ENCODE data around the gene FCHSD1.

Gene FCHSD1

GRCh38 chr5:141598391-141599345, 52.5 kb downstream of the FCHSD1 start:
- H3K27ac ChIP-seq (ENCODE audit: low read depth, low read length, severe bottlenecking) = no peak overlapping the region
- peaks cover 1% of the 10 kb centered on the region for H3K4me1 ChIP-seq (ENCODE audit: control insufficient read depth, insufficient read depth, low read length, poor library complexity, severe bottlenecking)
- H3K36me3 ChIP-seq (ENCODE audit: control insufficient read depth, insufficient read depth, low read length) = peaks cover 4% of the 10 kb centered on the region
- no peaks in the 10 kb centered on the region for H3K9me3 ChIP-seq (ENCODE audit: control insufficient read depth, low read length)
- 100% methylated on average over 1 of the region's 3 CpGs; no CpG with 5 or more reads in 1 of the 2 experiments for whole genome bisulfite sequencing, 2 experiments (ENCODE audit: insufficient coverage in 2 of 2)
- H3K4me3 ChIP-seq (ENCODE audit: extremely low read depth, insufficient read depth, low read length, poor library complexity, severe bottlenecking) = no peak overlapping the region

GRCh38 chr5:141597814-141598213, 53.4 kb downstream of the FCHSD1 start:
- Histone ChIP-seq H3K9me3 (ENCODE audit: control insufficient read depth, low read length) (no peaks in the 10 kb centered on the region), H3K27ac (ENCODE audit: low read depth, low read length, severe bottlenecking) (no peak overlapping the region), H3K36me3 (ENCODE audit: control insufficient read depth, insufficient read depth, low read length) (peaks cover 4% of the 10 kb centered on the region), H3K4me1 (ENCODE audit: control insufficient read depth, insufficient read depth, low read length, poor library complexity, severe bottlenecking) (no peaks in the 10 kb centered on the region), H3K4me3 (ENCODE audit: extremely low read depth, insufficient read depth, low read length, poor library complexity, severe bottlenecking) (no peak overlapping the region)
- 95 to 100% methylated on average over 2 of the region's 2 CpGs for WGBS, 2 experiments (ENCODE audit: insufficient coverage in 2 of 2)

- WGBS, 2 experiments (ENCODE audit: insufficient coverage in 2 of 2) = 94 to 100% methylated on average over 1 to 2 of the region's 2 CpGs
- H3K27ac ChIP-seq (ENCODE audit: low read depth, low read length, severe bottlenecking) = no peak overlapping the region
- no peak overlapping the region for H3K4me3 ChIP-seq (ENCODE audit: extremely low read depth, insufficient read depth, low read length, poor library complexity, severe bottlenecking)
- no peaks in the 10 kb centered on the region for H3K4me1 ChIP-seq (ENCODE audit: control insufficient read depth, insufficient read depth, low read length, poor library complexity, severe bottlenecking)
- peaks cover 4% of the 10 kb centered on the region for H3K36me3 ChIP-seq (ENCODE audit: control insufficient read depth, insufficient read depth, low read length)
- no peaks in the 10 kb centered on the region for H3K9me3 ChIP-seq (ENCODE audit: control insufficient read depth, low read length)
Measured at GRCh38 chr5:141597394-141597793, 53.8 kb downstream of the FCHSD1 start.

DNA sequence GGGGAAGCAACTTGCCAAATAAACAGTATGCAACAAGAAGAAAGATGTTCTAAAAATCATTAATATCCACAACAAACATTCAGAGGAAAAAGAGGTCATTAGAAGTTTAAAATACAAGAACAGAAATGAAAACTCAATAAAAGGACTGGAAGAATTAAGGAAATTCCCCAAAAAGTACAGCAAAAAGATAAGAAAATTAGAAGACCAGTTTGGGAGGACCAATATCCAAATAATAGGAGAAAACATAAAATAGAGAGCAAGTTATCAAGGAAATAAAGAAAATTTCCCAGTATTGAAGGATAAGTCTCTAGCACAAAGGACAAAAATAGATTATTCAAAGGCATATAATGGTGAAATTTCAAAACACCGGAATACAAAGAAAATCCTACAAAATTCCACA, 54.4 kb downstream of the FCHSD1 start:
- H3K27ac ChIP-seq (ENCODE audit: low read depth, low read length, severe bottlenecking) = no peak overlapping the region
- H3K9me3 ChIP-seq (ENCODE audit: control insufficient read depth, low read length) = no peaks in the 10 kb centered on the region
- no peaks in the 10 kb centered on the region for H3K4me1 ChIP-seq (ENCODE audit: control insufficient read depth, insufficient read depth, low read length, poor library complexity, severe bottlenecking)
- WGBS, 2 experiments (ENCODE audit: insufficient coverage in 2 of 2) = no CpG with 5 or more reads among the region's 1 CpG
- peaks cover 4% of the 10 kb centered on the region for H3K36me3 ChIP-seq (ENCODE audit: control insufficient read depth, insufficient read depth, low read length)
- H3K4me3 ChIP-seq (ENCODE audit: extremely low read depth, insufficient read depth, low read length, poor library complexity, severe bottlenecking) = no peak overlapping the region

DNA sequence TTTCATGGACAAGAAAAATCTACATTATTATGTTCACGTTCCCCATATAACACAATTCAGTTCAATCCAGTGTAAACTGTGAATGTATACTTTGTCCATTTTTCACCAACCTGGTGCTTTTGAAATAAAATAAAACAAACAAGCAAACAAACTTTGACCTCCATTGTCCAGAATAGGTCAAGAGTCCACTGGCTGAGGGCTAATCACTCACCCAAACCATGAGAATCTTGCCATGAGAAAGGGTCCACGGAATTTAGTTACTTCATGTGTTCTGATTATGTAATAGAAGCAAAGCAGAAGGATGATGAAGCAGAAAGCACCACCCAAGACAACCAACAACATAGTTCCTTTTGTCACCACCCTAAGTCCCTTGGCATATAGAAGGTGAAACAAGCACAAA, 61.1 kb downstream of the FCHSD1 start:
- H3K36me3 ChIP-seq (ENCODE audit: control insufficient read depth, insufficient read depth, low read length) = peaks cover 32% of the 10 kb centered on the region
- WGBS, 2 experiments (ENCODE audit: insufficient coverage in 2 of 2) = 100% methylated on average over 1 of the region's 2 CpGs
- H3K4me1 ChIP-seq (ENCODE audit: control insufficient read depth, insufficient read depth, low read length, poor library complexity, severe bottlenecking) = no peaks in the 10 kb centered on the region
- H3K4me3 ChIP-seq (ENCODE audit: extremely low read depth, insufficient read depth, low read length, poor library complexity, severe bottlenecking) = no peak overlapping the region
- no peak overlapping the region for H3K27ac ChIP-seq (ENCODE audit: low read depth, low read length, severe bottlenecking)
- no peaks in the 10 kb centered on the region for H3K9me3 ChIP-seq (ENCODE audit: control insufficient read depth, low read length)

Data from mesodermal cell (in vitro differentiated cells).